HepG2 (cell line): ENCODE data around the gene RBM47. TPM values are rescaled to one million over a fixed set of nuclear protein-coding genes. Genes with fewer than 3 reads are reported as not detected.

Source experiments
- ATAC-seq: fragments of 200-7000 bp; cut with Tn5 transposase; 3 replicates; pipeline ENCODE4 v1.9.1; 2020; ENCODE audit warnings: mild to moderate bottlenecking, moderate library complexity
- BruUV-seq: library from RNA; stranded (reverse); fragments of 400-500 nt; replicated peaks from 2 replicates; lab custom pipeline; 2021; lab: Mats Ljungman, UMichigan
- CTCF ChIA-PET: fragments of 300-600 bp; formaldehyde crosslinking; extraction: SDS; loops from one replicate; lab custom pipeline; 2021; ENCODE audit warnings: low total read pairs, inconsistent platforms, low intra/inter-chr PET ratio; lab: Yijun Ruan, JAX
- POLR2A ChIA-PET: fragments of 350-600 bp; sonication (Branson Sonifier 250); formaldehyde crosslinking; loops from one replicate; lab custom pipeline; 2020; ENCODE audit warnings: antibody characterized with exemption, inconsistent platforms; lab: Yijun Ruan, JAX
- DNase-seq: peaks from one replicate; pipeline ENCODE4 v3.0.0-alpha.2; 2015; ENCODE audit warnings: low spot score
- FAIRE-seq: peaks from 3 replicates; lab custom pipeline; 2011; peaks lifted over from hg19 to GRCh38; lab: Jason Lieb, UNC
- H2AFZ ChIP-seq: one replicate; pipeline ENCODE4 v1.6.1; 2011; ENCODE audit warnings: low read length, inconsistent platforms
- H3K27ac ChIP-seq: fragments of 300-600 bp; 3 replicates; pipeline ENCODE4 v1.8.0; 2011; ENCODE audit warnings: mixed run types, mild to moderate bottlenecking, mixed read lengths, low read length, inconsistent platforms; ENCODE audit not compliant: insufficient read depth; ENCODE audit errors: extremely low read length
- H3K27me3 ChIP-seq, 2 experiments: fragments of 200-600 bp in 1 of 2; 2 replicates in 1 of 2; 3 replicates in 1 of 2; pipeline versions ENCODE4 v1.6.0 to v1.8.0; 2011; ENCODE audit warnings: low read length in 2 of 2, mild to moderate bottlenecking in 2 of 2, moderate library complexity in 2 of 2, inconsistent platforms in 1 of 2; ENCODE audit not compliant: insufficient read depth in 2 of 2, control insufficient read depth in 1 of 2
- H3K36me3 ChIP-seq, 2 experiments: fragments of 200-600 bp in 1 of 2; replicated peaks in 1 of 2; 2 replicates in 1 of 2; 3 replicates in 1 of 2; pipeline versions ENCODE4 v1.5.1 to v1.8.0; 2011; ENCODE audit warnings: low read length in 2 of 2, inconsistent platforms in 1 of 2; ENCODE audit not compliant: insufficient read depth in 2 of 2, control insufficient read depth in 1 of 2
- H3K4me1 ChIP-seq: 2 replicates; pipeline ENCODE4 v1.5.1; 2012; ENCODE audit warnings: low read length, inconsistent platforms; ENCODE audit not compliant: insufficient read depth
- H3K4me2 ChIP-seq: 2 replicates; pipeline ENCODE4 v1.6.0; 2011; ENCODE audit warnings: low read depth, low read length, inconsistent platforms
- H3K4me3 ChIP-seq, 3 experiments: fragments of 200-600 bp in 1 of 3; sonication (generic), shearing (Covaris generic) in 1 of 3; replicated peaks in 1 of 3; 2 replicates each; pipeline ENCODE4 v1.5.1; 2011 to 2016; ENCODE audit warnings: low read length in 3 of 3, inconsistent platforms in 2 of 3, low read depth in 2 of 3, mild to moderate bottlenecking in 2 of 3, control low read depth in 1 of 3, mixed read lengths in 1 of 3; ENCODE audit not compliant: insufficient read depth in 1 of 3
- H3K79me2 ChIP-seq: one replicate; pipeline ENCODE4 v1.6.1; 2011; ENCODE audit warnings: low read length, inconsistent platforms; ENCODE audit not compliant: insufficient read depth
- H3K9ac ChIP-seq: 2 replicates; pipeline ENCODE4 v1.6.0; 2011; ENCODE audit warnings: mild to moderate bottlenecking, low read depth, low read length, inconsistent platforms; ENCODE audit not compliant: insufficient read depth
- H3K9me3 ChIP-seq: 2 replicates; pipeline ENCODE4 v1.5.1; 2012; ENCODE audit warnings: mild to moderate bottlenecking, low read length
- H4K20me1 ChIP-seq: 2 replicates; pipeline ENCODE4 v1.6.0; 2011; ENCODE audit warnings: inconsistent platforms, mild to moderate bottlenecking, low read length, moderate library complexity; ENCODE audit not compliant: insufficient read depth
- ATF7 ChIP-seq, 2 experiments: fragments of 450-650 bp in 1 of 2; sonication (generic) in 1 of 2; formaldehyde crosslinking in 1 of 2; IDR thresholded peaks; 2 replicates each; pipeline versions ENCODE4 v1.4.0 to v1.6.1; 2016 to 2020; ENCODE audit warnings: antibody characterized with exemption in 1 of 2, mild to moderate bottlenecking in 1 of 2, missing genetic modification reagents in 1 of 2
- CREB1 ChIP-seq, 2 experiments: fragments of 450-650 bp in 1 of 2; IDR thresholded peaks; 2 replicates each; pipeline ENCODE4 v1.6.1; 2016 to 2017; ENCODE audit warnings: control low read depth in 1 of 2, mild to moderate bottlenecking in 1 of 2, missing compliant biosample characterization in 1 of 2, missing genetic modification characterization in 1 of 2
- FOSL2 ChIP-seq: sonication (generic); formaldehyde crosslinking; IDR thresholded peaks from 2 replicates; pipeline ENCODE4 v1.4.0; 2020; ENCODE audit warnings: missing genetic modification reagents
- SIN3B ChIP-seq: fragments of 150-350 bp; IDR thresholded peaks from 2 replicates; pipeline ENCODE4 v1.6.1; 2014; ENCODE audit warnings: low read length
- ZFP41 ChIP-seq: sonication (generic); formaldehyde crosslinking; IDR thresholded peaks from 2 replicates; pipeline ENCODE4 v1.4.0; 2020; ENCODE audit warnings: mild to moderate bottlenecking, missing genetic modification reagents, borderline replicate concordance
- ZNF281 ChIP-seq: sonication (generic); formaldehyde crosslinking; IDR thresholded peaks from 2 replicates; pipeline ENCODE4 v1.4.0; 2020; ENCODE audit warnings: missing genetic modification reagents, borderline replicate concordance
- ZNF331 ChIP-seq: sonication (generic); formaldehyde crosslinking; IDR thresholded peaks from 2 replicates; pipeline ENCODE4 v1.4.0; 2020; ENCODE audit warnings: missing genetic modification reagents
- ZNF383 ChIP-seq: sonication (generic); formaldehyde crosslinking; IDR thresholded peaks from 2 replicates; pipeline ENCODE4 v1.4.0; 2020; ENCODE audit warnings: missing genetic modification reagents, mild to moderate bottlenecking, borderline replicate concordance
- ZNF740 ChIP-seq: sonication (generic); formaldehyde crosslinking; IDR thresholded peaks from 2 replicates; pipeline ENCODE4 v1.4.0; 2020; ENCODE audit warnings: missing genetic modification reagents
- WGBS: methylation state at CpG from one replicate; pipeline ENCODE4 v1.1.6; 2017; ENCODE audit warnings: low lambda C conversion rate; 5-methylcytosine and 5-hydroxymethylcytosine counted together
- in situ Hi-C: cut with HindIII; loops from 2 replicates; pipeline ENCODE4 v1.10.0; 2017; ENCODE audit warnings: low pct_unique_long_range_greater_than_20kb; ENCODE audit not compliant: extremely low pct_ligation_motif_present
- intact Hi-C: fragments of 100-400 bp; cut with micrococcal nuclease; formaldehyde crosslinking; loops from one replicate; pipeline ENCODE4 v1.10.0; 2022; ENCODE audit not compliant: unreplicated experiment
- polyA plus RNA-seq, 8 experiments: library from polyadenylated mRNA; depleted of rRNA in 3 of 8; stranded (reverse) in 7 of 8; unstranded in 1 of 8; fragments of >200 nt; fragmentation: Illumina TruSeq in 4 of 8; extraction: Trizol in 4 of 8; gene quantifications; 2 replicates each; pipeline versions ENCODE4 v1.2.1 to v1.2.3, GENCODE V29; 2011 to 2016; ENCODE audit warnings: low read depth in 4 of 8, missing spikeins in 1 of 8, mixed read lengths in 1 of 8; ENCODE audit not compliant: insufficient read depth in 1 of 8
- total RNA-seq, 5 experiments: library from RNA; depleted of rRNA; stranded (reverse); fragments of >200 nt; fragmentation: Illumina TruSeq; extraction: Trizol; gene quantifications; 2 replicates each; pipeline ENCODE4 v1.2.3, GENCODE V29; 2016; ENCODE audit warnings: low read depth in 1 of 5

RBM47 gene
- total and polyA plus RNA-seq, 2 of the 13 experiments (the other 11 are each of a cell fraction or from before 2014, with no cell fraction given), result 1.2 to 2.5 TPM

GRCh38 chr4:40379248-40379647 is 250.4 kb downstream of the RBM47 start:
- in situ Hi-C loops, result no loop called here
- H3K36me3 ChIP-seq, result no peaks in the 10 kb centered on the region
- FAIRE-seq, result no peak
- ATAC-seq, result no peak
- intact Hi-C loops, result no loop called here
- TF ChIP-seq ZFP41 (no peak), SIN3B (no peak), ZNF281 (CRISPR knock-in tag) (0 out of 2 replicates have a peak, but pooled peaks have one; percentile 15), ZNF383 (CRISPR knock-in tag) (no peak), ZNF331 (no peak)
- TF ChIP-seq, all 625 proteins: peak for 1
- H3K4me2 ChIP-seq, result no peak overlapping the region
- WGBS, result no CpG with 5 or more reads among the region's 3 CpGs
- H3K27ac ChIP-seq, result no peak overlapping the region
- DNase-seq, result no peak
- H3K9me3 ChIP-seq, result no peaks in the 10 kb centered on the region
- H2AFZ ChIP-seq, result no peak overlapping the region
- H3K9ac ChIP-seq, result no peak overlapping the region
- CTCF ChIA-PET, result no interaction called here
- no peaks in the 10 kb centered on the region for H3K79me2 ChIP-seq
- H4K20me1 ChIP-seq, result no peaks in the 10 kb centered on the region
- POLR2A ChIA-PET, result no interaction called here
- H3K4me1 ChIP-seq, result no peaks in the 10 kb centered on the region
- H3K4me3 ChIP-seq, result no peak overlapping the region
- peaks cover 0 to 1% of the 10 kb centered on the region in 2 experiments; a peak in 2 of 5 replicates for H3K27me3 ChIP-seq
- no TSS peak for BruUV-seq

GRCh38 chr4:40378619-40379018 is 251.0 kb downstream of the RBM47 start:
- Histone ChIP-seq H3K9ac (no peak overlapping the region), H3K4me2 (no peak overlapping the region), H3K27me3 (peaks cover 0 to 1% of the 10 kb centered on the region in 2 experiments; a peak in 2 of 5 replicates), H2AFZ (no peak overlapping the region), H4K20me1 (no peaks in the 10 kb centered on the region), H3K4me3 (no peak overlapping the region), H3K27ac (no peak overlapping the region), H3K4me1 (no peaks in the 10 kb centered on the region), H3K36me3 (no peaks in the 10 kb centered on the region), H3K9me3 (no peaks in the 10 kb centered on the region), H3K79me2 (no peaks in the 10 kb centered on the region)
- BruUV-seq, result no TSS peak
- no peak for FAIRE-seq
- DNase-seq, result no peak
- in situ Hi-C loops, result no loop called here
- ChIA-PET POLR2A (no interaction called here), CTCF (no interaction called here)
- peak; percentile 70 for TF ChIP-seq CREB1 (IDR thresholded peaks at IDR 0.05)
- no peak for TF ChIP-seq CREB1 (CRISPR knock-in tag; IDR thresholded peaks at IDR 0.05)
- no peak for TF ChIP-seq FOSL2 (CRISPR knock-in tag)
- no peak for TF ChIP-seq ZNF740 (CRISPR knock-in tag)
- 0 out of 2 replicates have a peak, but pooled peaks have one; percentile 34 for TF ChIP-seq ATF7 (IDR thresholded peaks at IDR 0.05)
- TF ChIP-seq ATF7 (CRISPR knock-in tag; IDR thresholded peaks at IDR 0.05), result no peak
- ATAC-seq, result no peak
- intact Hi-C loops, result no loop called here
- WGBS, result 44% methylated on average over 2 of the region's 2 CpGs
